ENCODE measurements around the gene KLF11.

- TF ChIP-seq CTCF (conservative IDR thresholded peaks at IDR 0.05; ENCODE audit: low read length) (no peak), EZH2phosphoT487 (IDR thresholded peaks at IDR 0.05; ENCODE audit: borderline replicate concordance) (no peak)
These were observed 13.5 kb upstream of the KLF11 start for GRCh38 chr2:10029875-10030223.

Data from Loucy (cell line).